Brain microvascular endothelial cell (primary cell): Measurements from ENCODE around the gene ICAM4.
"Not testable (repeated sequence)": the region's sequence is repeated elsewhere in the genome, so short reads cannot be mapped to it uniquely, and the experiment has no call there.

Experiments
- DNase-seq: peaks from one replicate; pipeline ENCODE4 v3.0.0-alpha.2; 2020
- H3K27ac ChIP-seq: fragments of 250-450 bp; sonication (Bioruptor Pico); 2 replicates; pipeline ENCODE4 v1.5.1; 2020; ENCODE audit warnings: mild to moderate bottlenecking, moderate library complexity
- H3K27me3 ChIP-seq: fragments of 250-450 bp; sonication (Bioruptor Pico); replicated peaks from 2 replicates; pipeline ENCODE4 v1.5.1; 2020; ENCODE audit warnings: mild to moderate bottlenecking
- H3K36me3 ChIP-seq: fragments of 250-450 bp; sonication (Bioruptor Pico); replicated peaks from 2 replicates; pipeline ENCODE4 v1.5.1; 2020; ENCODE audit warnings: mild to moderate bottlenecking
- H3K4me3 ChIP-seq: 2 replicates; pipeline ENCODE4 v1.5.1; 2011; ENCODE audit warnings: low read depth, mild to moderate bottlenecking, control low read depth, low read length, moderate library complexity
- CTCF ChIP-seq: IDR thresholded peaks from 2 replicates; pipeline ENCODE4 v1.5.1; 2011; ENCODE audit warnings: low read depth, mild to moderate bottlenecking, moderate library complexity, low read length, control low read depth, inconsistent platforms; ENCODE audit errors: missing control alignments
- in situ Hi-C: cut with HindIII; loops from 2 replicates; pipeline ENCODE4 v1.10.0; 2017; ENCODE audit warnings: low sequenced_read_pairs, low pct_ligation_motif_present

ICAM4 gene

GRCh38 chr19:10278935-10279334 lies 7.8 kb upstream of the ICAM4 start:
- Histone ChIP-seq H3K36me3 (peaks cover 2% of the 10 kb centered on the region), H3K27ac (no peak overlapping the region)
- in situ Hi-C loops, result no loop called here

DNA sequence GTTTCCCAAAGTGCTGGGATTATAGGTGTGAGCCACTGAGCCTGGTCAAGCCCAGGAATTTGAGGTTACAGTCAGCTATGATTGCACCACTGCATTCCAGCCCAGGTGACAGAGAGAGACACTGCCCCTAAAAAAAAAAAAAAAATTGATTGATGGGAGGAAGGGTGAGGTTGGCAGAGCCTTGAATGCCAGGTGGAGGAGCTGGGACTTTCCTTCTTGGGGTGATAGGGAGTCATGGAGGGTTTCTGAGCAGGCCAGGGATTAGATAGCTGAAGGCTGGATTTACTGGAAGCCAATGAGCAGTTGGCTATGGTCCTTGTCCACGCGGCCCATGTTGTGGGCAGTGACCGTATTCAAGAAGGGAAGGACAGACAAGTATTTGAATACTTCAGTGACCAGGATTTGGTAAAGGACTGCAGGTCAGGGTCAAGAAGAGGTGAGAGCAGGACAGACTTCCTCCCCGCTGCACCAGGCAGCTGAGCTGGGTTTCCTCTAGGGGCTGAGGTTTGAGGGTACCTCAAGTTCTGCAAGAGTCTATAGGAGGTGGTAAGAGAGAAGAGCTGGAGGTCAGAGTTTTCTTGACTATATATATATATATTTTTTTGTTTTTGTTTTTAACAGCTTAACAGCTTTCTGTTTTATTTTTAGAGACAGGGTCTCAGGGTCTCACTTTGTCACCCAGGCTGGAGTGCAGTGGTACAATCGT lies 6.9 kb upstream of the ICAM4 start:
- no peak for DNase-seq
- no peak for TF ChIP-seq CTCF
- H3K4me3 ChIP-seq, result no peak overlapping the region
- H3K27ac ChIP-seq, result no peak overlapping the region
- in situ Hi-C loops, result no loop called here
- no peaks in the 10 kb centered on the region for H3K27me3 ChIP-seq
- H3K36me3 ChIP-seq, result peaks cover 7% of the 10 kb centered on the region

More at GRCh38 chr19:10278935-10279334, 7.8 kb upstream of the ICAM4 start:
- H3K4me3 ChIP-seq, result no peak overlapping the region
- H3K27me3 ChIP-seq, result no peaks in the 10 kb centered on the region
- TF ChIP-seq CTCF, result no peak
- no peak for DNase-seq

- H3K27me3 ChIP-seq, DNase-seq, in situ Hi-C loops, H3K27ac ChIP-seq, H3K4me3 ChIP-seq: not testable (repeated sequence)
- peaks cover 16% of the 10 kb centered on the region for H3K36me3 ChIP-seq
Measured at GRCh38 chr19:10282043-10282442, 4.7 kb upstream of the ICAM4 start.

GRCh38 chr19:10283301-10284064 lies 3.3 kb upstream of the ICAM4 start:
- DNase-seq, result no peak
- Histone ChIP-seq H3K27ac (no peak overlapping the region), H3K4me3 (no peak overlapping the region), H3K27me3 (no peaks in the 10 kb centered on the region), H3K36me3 (peaks cover 16% of the 10 kb centered on the region)
- TF ChIP-seq CTCF, result no peak
- in situ Hi-C loops, result no loop called here

DNA sequence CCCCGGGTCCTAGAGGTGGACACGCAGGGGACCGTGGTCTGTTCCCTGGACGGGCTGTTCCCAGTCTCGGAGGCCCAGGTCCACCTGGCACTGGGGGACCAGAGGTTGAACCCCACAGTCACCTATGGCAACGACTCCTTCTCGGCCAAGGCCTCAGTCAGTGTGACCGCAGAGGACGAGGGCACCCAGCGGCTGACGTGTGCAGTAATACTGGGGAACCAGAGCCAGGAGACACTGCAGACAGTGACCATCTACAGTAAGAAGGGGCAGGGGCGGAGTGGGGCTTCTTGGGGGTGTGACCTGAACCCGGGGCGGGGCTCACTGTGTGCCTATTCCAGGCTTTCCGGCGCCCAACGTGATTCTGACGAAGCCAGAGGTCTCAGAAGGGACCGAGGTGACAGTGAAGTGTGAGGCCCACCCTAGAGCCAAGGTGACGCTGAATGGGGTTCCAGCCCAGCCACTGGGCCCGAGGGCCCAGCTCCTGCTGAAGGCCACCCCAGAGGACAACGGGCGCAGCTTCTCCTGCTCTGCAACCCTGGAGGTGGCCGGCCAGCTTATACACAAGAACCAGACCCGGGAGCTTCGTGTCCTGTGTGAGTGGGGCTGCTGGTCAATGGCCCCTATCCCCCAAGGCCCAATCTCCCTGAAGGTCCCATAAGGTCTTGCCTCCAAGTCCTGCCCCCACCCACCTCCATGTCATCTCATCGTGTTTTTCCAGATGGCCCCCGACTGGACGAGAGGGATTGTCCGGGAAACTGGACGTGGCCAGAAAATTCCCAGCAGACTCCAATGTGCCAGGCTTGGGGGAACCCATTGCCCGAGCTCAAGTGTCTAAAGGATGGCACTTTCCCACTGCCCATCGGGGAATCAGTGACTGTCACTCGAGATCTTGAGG lies 2.4 kb upstream of the ICAM4 start:
- TF ChIP-seq CTCF, result no peak
- Histone ChIP-seq H3K27ac (no peak overlapping the region), H3K4me3 (no peak overlapping the region), H3K27me3 (no peaks in the 10 kb centered on the region), H3K36me3 (peaks cover 13% of the 10 kb centered on the region)
- in situ Hi-C loops, result no loop called here
- no peak for DNase-seq

- Histone ChIP-seq H3K36me3 (peaks cover 13% of the 10 kb centered on the region), H3K27ac (no peak overlapping the region), H3K27me3 (peaks cover 1% of the 10 kb centered on the region), H3K4me3 (no peak overlapping the region)
- in situ Hi-C loops, result no loop called here
- TF ChIP-seq CTCF, result no peak
- no peak for DNase-seq
Measured at GRCh38 chr19:10284960-10285278, 1.8 kb upstream of the ICAM4 start.
